HS-5 (cell line): ENCODE measurements around the gene DUS4L.

ENCODE experiments used
- DNase-seq: peaks from one replicate; pipeline ENCODE4 v3.0.0-alpha.2; 2012; ENCODE audit warnings: low read depth

The DUS4L gene

DNA sequence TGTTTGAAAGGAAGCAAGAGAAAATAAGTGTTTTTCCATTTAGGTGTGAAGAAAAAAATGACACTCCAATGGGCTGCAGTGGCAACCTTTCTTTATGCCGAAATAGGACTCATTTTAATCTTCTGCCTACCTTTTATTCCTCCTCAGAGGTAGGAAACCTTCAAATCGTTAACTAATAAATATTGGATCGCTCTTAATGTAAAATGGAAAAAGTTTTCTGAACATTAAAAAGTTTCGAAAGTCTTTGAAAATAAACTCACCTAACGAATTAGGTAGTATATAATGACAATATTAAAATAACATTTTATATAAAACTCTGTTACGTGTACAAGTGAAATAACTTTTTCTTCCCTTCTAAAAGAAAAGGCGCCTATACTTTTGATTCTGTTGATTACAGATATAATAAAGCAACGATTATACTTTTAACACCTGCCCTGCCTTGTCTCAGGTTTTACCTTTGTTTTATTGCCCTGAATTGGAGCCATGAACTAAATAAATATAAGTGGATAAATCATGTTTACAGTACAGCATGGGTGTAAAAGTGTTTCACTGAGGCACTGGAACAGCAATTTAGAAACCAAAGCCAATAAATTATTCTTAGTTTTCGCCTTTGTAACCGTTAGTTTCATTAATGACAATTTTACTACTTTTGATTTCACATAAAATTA, 17.1 kb downstream of the DUS4L start:
- no peak for DNase-seq

DNA sequence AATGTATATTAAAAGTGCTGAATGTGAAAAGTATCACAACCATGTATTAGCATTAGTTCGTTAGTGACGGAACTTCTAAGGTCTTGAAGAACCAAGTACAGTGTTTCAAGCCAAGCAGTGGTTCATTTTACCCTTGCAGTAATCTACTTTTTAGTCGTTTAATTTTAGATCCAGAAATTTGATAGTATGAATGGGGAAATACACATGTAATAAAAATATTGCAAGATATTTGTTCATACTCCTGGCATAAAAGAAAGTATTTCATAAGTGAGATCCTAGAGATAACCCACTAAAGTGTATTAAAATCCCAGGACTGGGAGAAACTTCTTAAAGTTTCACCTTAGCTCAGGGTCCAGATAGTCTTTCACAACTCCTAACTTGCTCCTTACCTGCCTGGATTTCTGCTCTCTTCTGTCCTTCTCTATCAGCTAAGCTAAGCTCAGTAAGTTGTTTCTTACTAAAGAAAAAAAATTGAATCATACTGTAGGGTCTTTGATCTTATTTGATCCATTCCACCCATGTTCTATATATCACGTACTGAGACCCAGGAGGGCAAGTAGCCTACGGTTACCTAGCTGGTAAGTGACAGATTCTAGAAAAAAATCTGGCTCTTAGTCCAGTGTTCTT, 17.7 kb downstream of the DUS4L start:
- no peak for DNase-seq

- no peak for DNase-seq
These were observed 19.1 kb downstream of the DUS4L start for GRCh38 chr7:107582875-107583274.

GRCh38 chr7:107584716-107585115, 20.9 kb downstream of the DUS4L start:
- DNase-seq: no peak

DNA sequence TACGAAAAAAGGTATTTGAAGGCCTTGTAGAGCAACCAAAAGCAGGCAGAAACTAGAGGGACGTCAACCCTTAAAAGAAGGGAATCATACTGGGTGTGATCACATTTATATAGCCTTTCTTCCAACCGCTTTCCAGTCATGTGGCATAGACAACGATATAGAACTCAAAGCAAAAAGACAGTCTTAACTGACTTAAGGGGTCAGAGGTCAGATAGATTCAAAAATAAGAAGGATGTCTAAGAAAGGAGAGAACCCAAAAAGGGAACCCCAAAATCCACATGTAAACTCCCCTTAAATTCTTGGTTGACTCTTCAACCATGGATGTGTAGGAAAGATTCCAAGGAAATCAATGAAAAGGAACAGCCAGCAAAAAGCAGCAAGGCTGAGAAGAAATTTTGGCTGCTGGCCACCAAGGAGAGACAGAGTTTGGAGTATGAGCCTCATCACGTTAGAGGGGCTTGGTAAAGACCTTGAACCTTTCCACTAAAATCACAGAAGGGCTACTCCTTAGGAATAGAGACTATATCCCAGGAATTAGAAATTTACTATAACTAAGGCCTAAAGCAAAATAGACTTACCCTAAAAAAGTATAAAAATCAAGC, 24.9 kb downstream of the DUS4L start:
- DNase-seq: no peak

DNA sequence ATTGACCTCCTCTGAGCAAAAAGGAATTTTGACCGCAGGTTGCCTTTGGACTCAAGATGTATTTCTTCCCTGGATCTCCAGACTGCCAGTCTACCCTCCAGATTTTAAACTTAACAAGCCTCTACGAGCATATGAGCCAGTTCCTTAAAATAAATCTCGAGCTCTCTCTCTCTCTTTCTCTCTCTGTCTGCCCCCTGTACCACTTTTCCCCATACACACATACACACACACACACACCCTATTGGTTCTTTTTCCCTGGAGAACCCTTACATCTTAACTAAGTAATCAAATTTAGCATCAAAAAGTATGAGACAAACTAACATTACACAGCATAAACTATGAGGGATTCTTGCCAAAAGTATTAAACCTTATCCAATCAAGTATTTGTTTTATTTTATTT, 27.6 kb downstream of the DUS4L start:
- DNase-seq: no peak

DNA sequence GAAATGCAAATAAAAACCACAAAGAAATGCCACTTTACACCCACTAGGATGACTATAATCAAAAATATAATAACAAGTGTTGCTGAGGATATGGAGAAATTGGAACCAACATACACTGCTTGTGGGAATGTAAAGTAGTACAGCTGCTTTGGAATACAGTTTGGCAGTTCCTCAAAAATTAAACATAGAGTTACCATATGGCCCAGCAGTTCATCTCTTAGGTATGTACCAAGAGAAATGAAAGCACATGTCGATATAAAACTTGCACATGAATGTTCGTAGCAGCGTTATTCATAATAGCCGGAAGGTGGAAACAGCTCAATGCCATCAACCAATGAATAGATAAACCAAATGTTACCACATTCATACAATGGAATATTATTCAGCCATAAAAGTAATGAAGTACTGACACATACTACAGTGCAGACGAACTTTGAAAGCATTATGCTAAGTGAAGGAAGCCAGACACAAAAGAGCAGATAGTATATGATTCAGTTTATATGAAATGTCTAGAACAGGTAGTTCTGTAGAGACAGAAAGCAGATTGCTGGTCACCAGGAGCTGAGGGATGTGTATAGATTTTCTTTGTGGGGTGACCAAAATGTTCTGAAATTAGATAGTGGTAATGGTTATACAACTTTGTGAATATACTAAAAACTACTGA, 28.7 kb downstream of the DUS4L start:
- DNase-seq: peak; percentile 77

DNA sequence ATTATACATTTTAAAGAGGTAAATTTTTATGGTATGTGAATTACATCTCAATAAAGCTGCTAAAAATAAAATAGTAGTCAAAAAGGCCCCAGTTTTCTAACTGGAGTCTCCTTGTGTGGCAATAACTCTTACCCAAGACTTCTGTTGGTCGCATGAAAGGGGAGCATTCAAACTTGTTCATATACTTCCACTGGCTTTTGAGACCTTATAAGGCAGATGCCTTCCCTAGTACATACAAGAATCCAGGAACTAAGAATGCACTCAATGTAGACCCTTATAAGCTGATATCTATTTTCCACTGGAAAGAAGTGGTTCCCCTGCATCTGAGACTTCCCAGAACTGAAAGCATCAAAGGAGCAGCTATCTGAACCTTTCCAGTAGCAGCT, 29.2 kb downstream of the DUS4L start:
- DNase-seq: no peak

GRCh38 chr7:107594961-107595737, 31.4 kb downstream of the DUS4L start:
- peak; percentile 78 for DNase-seq

DNA sequence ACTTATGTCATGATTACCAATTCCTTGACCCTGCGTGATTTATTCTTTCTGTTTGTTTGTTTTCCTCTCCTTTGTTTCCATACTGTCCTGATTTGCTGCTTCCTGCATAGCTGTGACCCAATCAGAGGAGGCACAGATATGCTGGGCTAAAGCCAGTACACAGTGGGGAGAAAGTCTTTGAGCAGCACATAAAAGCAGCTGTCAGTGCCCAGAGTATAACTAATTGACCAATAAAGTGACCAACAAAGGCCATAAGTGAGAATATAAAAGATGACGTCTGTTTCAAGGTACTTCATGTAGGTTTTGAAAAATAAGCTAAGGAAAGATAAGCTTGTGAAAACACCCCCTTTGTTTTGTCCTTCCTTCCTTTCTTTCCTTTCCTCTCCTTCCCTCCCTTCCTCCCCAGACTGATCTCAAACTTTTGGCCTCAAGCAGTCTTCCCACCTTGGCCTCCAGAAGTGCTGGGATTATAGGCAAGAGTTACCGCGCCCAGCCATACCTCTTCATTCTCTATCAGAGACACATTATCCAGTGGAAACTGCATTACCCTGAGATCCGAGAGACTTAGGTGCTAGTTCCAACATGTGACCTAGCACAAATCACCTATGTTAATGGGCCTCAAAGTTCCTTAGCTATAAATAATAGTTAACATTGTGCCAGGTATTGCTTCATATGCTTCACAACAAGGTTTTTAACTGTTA, 33.3 kb downstream of the DUS4L start:
- no peak for DNase-seq

DNA sequence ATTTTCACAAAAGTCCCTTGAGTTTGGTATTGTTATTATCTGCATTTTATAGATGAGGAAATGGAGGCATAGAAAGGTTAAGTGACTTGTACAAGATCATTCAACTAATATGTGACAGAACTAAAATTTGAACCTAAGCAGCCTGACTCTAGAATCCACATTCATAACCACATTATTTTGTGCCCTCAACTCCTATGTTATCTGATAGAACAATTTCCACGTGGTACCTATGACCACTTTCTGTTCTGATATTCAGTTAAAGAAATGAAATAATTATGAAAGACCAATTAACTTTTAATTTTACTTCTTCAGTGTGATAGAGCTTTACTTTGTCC, 33.8 kb downstream of the DUS4L start:
- DNase-seq: no peak

DNA sequence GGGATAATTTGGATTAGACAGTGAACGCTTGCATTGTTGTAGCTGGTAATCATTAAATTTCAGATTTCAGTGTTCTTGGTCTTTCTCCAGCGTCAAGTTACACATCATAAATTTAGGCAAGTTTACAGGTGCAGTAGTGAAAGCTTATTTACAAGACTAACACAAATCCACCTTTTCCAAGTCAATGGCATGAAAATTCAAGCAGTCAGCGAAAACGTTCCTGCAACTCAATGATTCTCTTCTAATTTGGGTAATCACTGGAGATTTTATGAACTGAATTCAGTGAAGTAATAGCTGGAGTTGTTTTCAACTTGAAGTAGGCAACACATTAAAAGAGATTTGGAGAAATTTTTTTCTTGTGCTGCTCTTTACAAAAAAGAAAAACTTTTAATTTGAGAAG, 34.2 kb downstream of the DUS4L start:
- no peak for DNase-seq

- no peak for DNase-seq
These were observed 35.5 kb downstream of the DUS4L start for GRCh38 chr7:107599262-107599661.

DNA sequence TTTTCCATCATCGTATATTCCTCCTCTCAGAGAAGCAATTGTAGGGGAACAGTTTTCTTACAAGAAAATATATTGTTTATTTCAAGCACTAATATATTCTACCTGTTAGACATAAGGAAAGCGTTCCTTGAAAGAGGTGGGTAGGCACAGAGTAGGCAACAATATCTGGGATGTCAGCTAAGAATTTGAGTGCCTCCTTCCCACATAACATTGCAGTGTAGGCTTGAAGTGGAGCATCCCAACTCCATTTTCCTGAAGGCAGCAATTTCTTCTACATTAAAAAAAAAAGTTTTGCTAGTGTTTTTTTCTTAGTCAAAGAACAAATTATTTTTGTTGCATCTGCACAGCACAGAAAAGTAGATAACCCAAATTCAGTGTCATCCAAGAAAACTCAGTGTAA, 37.0 kb downstream of the DUS4L start:
- DNase-seq: no peak

GRCh38 chr7:107605218-107605815, 41.5 kb downstream of the DUS4L start:
- no peak for DNase-seq

DNA sequence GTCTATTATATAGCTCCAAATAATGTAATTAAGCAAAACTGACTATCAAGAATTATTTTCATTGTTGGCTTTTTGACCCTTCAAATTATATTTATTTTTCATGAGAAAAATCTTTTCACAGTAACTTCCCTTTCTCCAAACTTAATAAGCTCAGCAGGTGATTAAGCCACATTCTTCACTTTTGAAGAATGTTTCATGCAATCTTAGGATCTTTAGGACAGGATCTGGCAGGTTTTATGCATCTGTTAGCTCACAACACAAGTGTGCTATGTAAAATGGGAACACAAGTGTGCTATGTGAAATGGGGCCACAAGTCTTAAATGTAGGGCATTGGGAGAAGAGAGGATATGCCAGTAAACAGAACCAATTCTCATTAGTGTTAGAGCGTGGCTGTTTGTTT, 42.5 kb downstream of the DUS4L start:
- DNase-seq: no peak

- DNase-seq: no peak
These were observed 46.1 kb downstream of the DUS4L start for GRCh38 chr7:107609811-107610261.

- DNase-seq: no peak
These were observed 46.6 kb downstream of the DUS4L start for GRCh38 chr7:107610323-107610722.

DNA sequence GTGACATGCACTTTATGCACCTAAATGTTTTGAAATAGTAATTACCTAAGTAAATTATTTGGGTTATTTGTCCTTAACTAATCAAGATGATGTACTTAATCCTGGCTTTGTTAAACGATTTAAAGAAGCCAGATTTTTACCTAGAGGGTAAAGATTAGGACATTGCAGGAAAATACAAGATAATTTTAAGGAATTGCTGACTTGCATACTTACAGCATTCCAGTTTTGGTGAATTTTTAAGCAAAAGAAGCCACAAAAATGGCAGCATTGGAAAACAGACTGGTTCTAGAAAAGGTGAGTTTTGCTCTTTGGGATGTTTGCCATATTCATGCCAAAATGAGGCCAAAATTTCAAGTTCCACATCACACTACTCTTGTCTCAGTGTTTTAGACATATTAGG, 49.7 kb downstream of the DUS4L start:
- DNase-seq: no peak

DNA sequence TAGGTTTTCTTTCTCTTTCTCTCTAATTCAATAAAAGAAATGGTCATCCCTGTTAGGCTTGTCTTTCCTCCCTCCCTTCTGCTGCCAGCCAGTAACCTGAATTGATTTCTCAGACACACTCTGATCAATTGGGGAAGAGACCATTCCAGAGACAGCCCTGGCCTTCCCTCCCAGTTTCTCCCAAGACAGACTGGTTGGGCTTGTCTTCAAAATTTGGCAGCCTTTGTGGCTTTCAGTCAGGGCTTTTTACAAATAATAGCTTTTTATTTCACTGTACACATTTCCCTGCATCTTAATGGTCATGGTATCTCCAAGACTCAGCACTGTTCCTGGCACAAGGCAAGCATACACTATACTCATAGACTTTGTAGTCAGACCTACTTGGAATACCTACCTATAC, 50.2 kb downstream of the DUS4L start:
- DNase-seq: no peak

- DNase-seq: peak; percentile 48
These were observed 50.7 kb downstream of the DUS4L start for GRCh38 chr7:107614425-107614824.
